MCF 10A (cell line): ENCODE measurements around the gene PRR9. TPM values are rescaled to one million over a fixed set of nuclear protein-coding genes. Genes with fewer than 3 reads are reported as not detected.
A peak's percentile ranks its signal among the peaks of the same experiment; 100 is the strongest.
"Not testable (repeated sequence)": the region's sequence is repeated elsewhere in the genome, so short reads cannot be mapped to it uniquely, and the experiment has no call there.

Experiments used
- BruUV-seq: library from RNA; stranded (reverse); fragments of 400-500 nt; replicated peaks from 2 replicates; lab custom pipeline; 2021; lab: Mats Ljungman, UMichigan
- CTCF ChIA-PET: fragments of 300-600 bp; sonication (Branson Sonifier 250); formaldehyde crosslinking; extraction: SDS; loops from one replicate; lab custom pipeline; 2021; ENCODE audit warnings: antibody characterized with exemption, inconsistent platforms; lab: Yijun Ruan, JAX
- POLR2A ChIA-PET: fragments of 300-600, 350-650 bp; sonication (Branson Sonifier 250); formaldehyde crosslinking; extraction: SDS; loops from one replicate; lab custom pipeline; 2020; ENCODE audit warnings: antibody characterized with exemption, inconsistent platforms; lab: Yijun Ruan, JAX
- DNase-seq: peaks from one replicate; pipeline ENCODE4 v3.0.0-alpha.2; 2018; ENCODE audit not compliant: unreplicated experiment
- H3K27ac Mint-ChIP-seq: one replicate; pipeline ENCODE4 v1.8.0; 2022; ENCODE audit warnings: mild to moderate bottlenecking, low read depth, mixed read lengths; ENCODE audit not compliant: unreplicated experiment
- H3K27me3 Mint-ChIP-seq: one replicate; pipeline ENCODE4 v1.8.0; 2022; ENCODE audit warnings: mixed read lengths; ENCODE audit not compliant: insufficient read depth, unreplicated experiment
- H3K36me3 Mint-ChIP-seq: one replicate; pipeline ENCODE4 v1.8.0; 2022; ENCODE audit warnings: mild to moderate bottlenecking, moderate library complexity, mixed read lengths; ENCODE audit not compliant: insufficient read depth, unreplicated experiment
- H3K4me1 Mint-ChIP-seq: one replicate; pipeline ENCODE4 v1.8.0; 2022; ENCODE audit warnings: mixed read lengths; ENCODE audit not compliant: insufficient read depth, unreplicated experiment
- H3K4me3 Mint-ChIP-seq: one replicate; pipeline ENCODE4 v1.8.0; 2022; ENCODE audit warnings: mild to moderate bottlenecking, moderate library complexity, mixed read lengths; ENCODE audit not compliant: unreplicated experiment
- H3K9me3 Mint-ChIP-seq: one replicate; pipeline ENCODE4 v1.8.0; 2022; ENCODE audit warnings: mixed read lengths; ENCODE audit not compliant: unreplicated experiment
- intact Hi-C: fragments of 100-400 bp; cut with micrococcal nuclease; formaldehyde crosslinking; loops from 2 replicates; pipeline ENCODE4 v1.14.1; 2022
- total RNA-seq: library from RNA; stranded (reverse); gene quantifications from 2 replicates; pipeline ENCODE4 v1.2.3, GENCODE V29; 2022
- TF ChIP-seq, protein P1 (sequence below): fragments of 200-600 bp; IDR thresholded peaks from one replicate; pipeline ENCODE4 v1.8.0; 2022; ENCODE audit warnings: antibody characterized with exemption, mild to moderate bottlenecking; ENCODE audit not compliant: unreplicated experiment

PRR9 gene
- total RNA-seq, 1 experiment from 2014 or later = not detected

DNA sequence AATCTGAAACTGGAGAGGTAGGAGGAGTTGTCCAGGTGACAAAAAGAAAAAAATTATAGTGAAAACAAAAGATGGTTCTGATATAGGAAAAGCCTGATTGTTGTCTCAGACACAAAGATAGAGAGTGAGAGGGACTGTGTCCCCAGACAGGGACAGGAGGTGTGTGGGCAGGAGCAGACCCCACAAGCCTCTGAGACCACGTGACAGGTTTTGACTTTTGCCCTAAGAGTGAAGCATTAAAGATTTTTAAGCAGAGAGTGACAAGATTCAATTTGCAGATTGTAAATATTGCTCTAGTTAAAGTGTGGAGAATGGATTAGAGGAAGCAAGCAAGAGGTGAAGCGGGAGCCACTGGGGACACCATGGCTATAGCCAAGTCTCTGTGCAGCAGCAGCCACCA, 10.4 kb downstream of the PRR9 start:
- no peak overlapping the region for H3K27ac Mint-ChIP-seq
- H3K9me3 Mint-ChIP-seq = no peaks in the 10 kb centered on the region
- no peaks in the 10 kb centered on the region for H3K27me3 Mint-ChIP-seq
- CTCF ChIA-PET = interaction anchor here (0.6 to 15.4 kb wide), 10 partner anchors 8 to 730 kb away, joined by 3 to 185 read pairs (median 4); no protein-coding TSS in a partner anchor
- DNase-seq = no peak
- no peak overlapping the region for H3K4me3 Mint-ChIP-seq
- intact Hi-C loops = no loop called here
- H3K36me3 Mint-ChIP-seq = no peaks in the 10 kb centered on the region
- BruUV-seq = no TSS peak
- peaks cover 15% of the 10 kb centered on the region for H3K4me1 Mint-ChIP-seq
- TF ChIP-seq, protein P1, sequence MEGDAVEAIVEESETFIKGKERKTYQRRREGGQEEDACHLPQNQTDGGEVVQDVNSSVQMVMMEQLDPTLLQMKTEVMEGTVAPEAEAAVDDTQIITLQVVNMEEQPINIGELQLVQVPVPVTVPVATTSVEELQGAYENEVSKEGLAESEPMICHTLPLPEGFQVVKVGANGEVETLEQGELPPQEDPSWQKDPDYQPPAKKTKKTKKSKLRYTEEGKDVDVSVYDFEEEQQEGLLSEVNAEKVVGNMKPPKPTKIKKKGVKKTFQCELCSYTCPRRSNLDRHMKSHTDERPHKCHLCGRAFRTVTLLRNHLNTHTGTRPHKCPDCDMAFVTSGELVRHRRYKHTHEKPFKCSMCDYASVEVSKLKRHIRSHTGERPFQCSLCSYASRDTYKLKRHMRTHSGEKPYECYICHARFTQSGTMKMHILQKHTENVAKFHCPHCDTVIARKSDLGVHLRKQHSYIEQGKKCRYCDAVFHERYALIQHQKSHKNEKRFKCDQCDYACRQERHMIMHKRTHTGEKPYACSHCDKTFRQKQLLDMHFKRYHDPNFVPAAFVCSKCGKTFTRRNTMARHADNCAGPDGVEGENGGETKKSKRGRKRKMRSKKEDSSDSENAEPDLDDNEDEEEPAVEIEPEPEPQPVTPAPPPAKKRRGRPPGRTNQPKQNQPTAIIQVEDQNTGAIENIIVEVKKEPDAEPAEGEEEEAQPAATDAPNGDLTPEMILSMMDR = no peak
- POLR2A ChIA-PET = interaction anchor here (0.9 to 1.0 kb wide), 2 partner anchors 9 to 29 kb away, joined by 3 read pairs; no protein-coding TSS in a partner anchor

DNA sequence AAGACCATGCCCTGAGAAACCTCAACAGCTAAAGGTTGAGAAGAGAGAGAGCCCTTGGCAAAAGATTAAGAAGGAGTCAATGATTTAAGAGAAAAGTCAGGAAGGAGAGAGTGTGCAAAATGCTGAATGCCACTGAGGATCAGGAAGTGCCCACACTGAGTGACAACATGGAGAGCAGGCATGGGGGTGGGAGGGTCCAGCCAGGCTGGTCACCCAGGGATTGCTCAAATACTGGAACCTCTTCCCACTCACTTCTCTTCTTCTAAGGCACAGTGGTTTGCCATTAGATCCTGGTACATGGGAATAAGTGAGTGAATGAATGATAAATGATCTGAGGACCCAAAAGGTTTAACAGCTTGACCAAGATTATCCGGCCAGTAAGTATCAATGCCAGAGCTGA, 11.1 kb downstream of the PRR9 start:
- BruUV-seq = no TSS peak
- Mint-ChIP-seq H3K9me3 (no peaks in the 10 kb centered on the region), H3K4me1 (peaks cover 10% of the 10 kb centered on the region), H3K36me3 (no peaks in the 10 kb centered on the region), H3K4me3 (no peak overlapping the region), H3K27me3 (no peaks in the 10 kb centered on the region), H3K27ac (no peak overlapping the region)
- no peak for DNase-seq
- TF ChIP-seq, protein P1 = no peak
- ChIA-PET POLR2A (no interaction called here), CTCF (interaction anchor here (0.6 to 15.4 kb wide), 15 partner anchors 9 to 770 kb away, joined by 3 to 185 read pairs (median 3); no protein-coding TSS in a partner anchor)
- intact Hi-C loops = no loop called here

DNA sequence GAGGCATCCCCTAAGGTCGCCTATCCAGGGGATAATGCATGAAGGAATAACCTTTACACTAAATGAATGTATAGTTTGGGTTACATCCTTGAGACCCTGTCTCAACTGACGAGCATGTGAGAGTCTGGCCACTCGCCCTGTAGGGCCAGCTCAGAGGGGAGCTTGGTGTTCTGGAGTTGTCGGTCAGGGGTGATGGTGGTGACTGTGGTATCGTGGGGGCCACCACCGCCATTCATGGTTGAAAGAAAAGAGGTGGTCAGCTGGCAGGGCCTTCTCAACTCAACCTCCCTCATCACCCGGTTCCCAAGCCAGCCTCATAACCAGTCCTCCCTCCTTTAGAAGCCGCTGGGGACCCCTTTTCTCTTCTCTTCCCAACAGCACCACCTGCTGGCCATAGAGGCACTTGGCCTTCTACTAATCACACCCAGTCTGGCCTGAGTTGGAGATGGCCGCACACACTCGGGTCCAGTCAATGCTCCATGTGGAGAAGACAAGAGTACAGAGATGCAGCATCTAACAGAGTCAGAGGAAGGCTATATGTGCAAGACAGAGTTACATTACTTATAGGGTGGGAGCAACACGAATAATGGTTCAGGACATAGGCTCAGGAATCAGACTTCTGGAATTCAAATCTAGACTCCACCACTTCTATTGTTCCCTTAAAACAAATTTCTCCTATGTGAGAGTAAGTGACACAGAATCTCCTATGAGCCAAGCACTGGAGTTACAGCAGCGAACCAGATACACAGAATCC, 11.9 kb downstream of the PRR9 start:
- H3K36me3 Mint-ChIP-seq, intact Hi-C loops, POLR2A ChIA-PET, H3K9me3 Mint-ChIP-seq, BruUV-seq, H3K4me1 Mint-ChIP-seq, H3K4me3 Mint-ChIP-seq, H3K27me3 Mint-ChIP-seq, H3K27ac Mint-ChIP-seq: not testable (repeated sequence)
- DNase-seq = peak; percentile 51
- TF ChIP-seq, protein P1 = peak; percentile 61
- CTCF ChIA-PET = interaction anchor here (0.6 to 15.4 kb wide), 16 partner anchors 7 to 503 kb away, joined by 3 to 185 read pairs (median 4); no protein-coding TSS in a partner anchor

- BruUV-seq = no TSS peak
Measured at GRCh38 chr1:153231363-153231762, 14.0 kb downstream of the PRR9 start.

More at GRCh38 chr1:153231363-153231762, 14.0 kb downstream of the PRR9 start:
- TF ChIP-seq, protein P1 = no peak
- intact Hi-C loops = no loop called here
- POLR2A ChIA-PET = no interaction called here
- Mint-ChIP-seq H3K36me3 (no peaks in the 10 kb centered on the region), H3K9me3 (no peaks in the 10 kb centered on the region), H3K4me1 (peaks cover 8% of the 10 kb centered on the region), H3K4me3 (no peak overlapping the region), H3K27me3 (peaks cover 14% of the 10 kb centered on the region), H3K27ac (no peak overlapping the region)
- DNase-seq = no peak
- CTCF ChIA-PET = interaction anchor here (0.6 to 15.4 kb wide), 4 partner anchors 38 to 835 kb away, joined by 3 to 185 read pairs (median 25); no protein-coding TSS in a partner anchor
